ENCODE measurements around the gene KCNC3.
"Not testable (repeated sequence)": the region's sequence is repeated elsewhere in the genome, so short reads cannot be mapped to it uniquely, and the experiment has no call there.

Gene KCNC3

GRCh38 chr19:50359328-50359818 is 30.2 kb upstream of the KCNC3 start:
- H3K4me1 Mint-ChIP-seq (ENCODE audit: low read depth) = peaks cover 60% of the 10 kb centered on the region
- no peaks in the 10 kb centered on the region for H3K9me3 Mint-ChIP-seq (ENCODE audit: low read depth)
- no peaks in the 10 kb centered on the region for H3K27me3 Mint-ChIP-seq
- peak overlapping the region; percentile 94 for H3K27ac Mint-ChIP-seq
- H3K4me3 Mint-ChIP-seq = peak overlapping the region; percentile 90
- no peaks in the 10 kb centered on the region for H3K36me3 Mint-ChIP-seq

GRCh38 chr19:50358483-50359327 is 29.5 kb upstream of the KCNC3 start:
- Mint-ChIP-seq H3K27ac (peak overlapping the region; percentile 94), H3K9me3 (ENCODE audit: low read depth) (no peaks in the 10 kb centered on the region), H3K4me3 (peak overlapping the region; percentile 90), H3K27me3 (no peaks in the 10 kb centered on the region), H3K4me1 (ENCODE audit: low read depth) (peaks cover 56% of the 10 kb centered on the region), H3K36me3 (no peaks in the 10 kb centered on the region)

DNA sequence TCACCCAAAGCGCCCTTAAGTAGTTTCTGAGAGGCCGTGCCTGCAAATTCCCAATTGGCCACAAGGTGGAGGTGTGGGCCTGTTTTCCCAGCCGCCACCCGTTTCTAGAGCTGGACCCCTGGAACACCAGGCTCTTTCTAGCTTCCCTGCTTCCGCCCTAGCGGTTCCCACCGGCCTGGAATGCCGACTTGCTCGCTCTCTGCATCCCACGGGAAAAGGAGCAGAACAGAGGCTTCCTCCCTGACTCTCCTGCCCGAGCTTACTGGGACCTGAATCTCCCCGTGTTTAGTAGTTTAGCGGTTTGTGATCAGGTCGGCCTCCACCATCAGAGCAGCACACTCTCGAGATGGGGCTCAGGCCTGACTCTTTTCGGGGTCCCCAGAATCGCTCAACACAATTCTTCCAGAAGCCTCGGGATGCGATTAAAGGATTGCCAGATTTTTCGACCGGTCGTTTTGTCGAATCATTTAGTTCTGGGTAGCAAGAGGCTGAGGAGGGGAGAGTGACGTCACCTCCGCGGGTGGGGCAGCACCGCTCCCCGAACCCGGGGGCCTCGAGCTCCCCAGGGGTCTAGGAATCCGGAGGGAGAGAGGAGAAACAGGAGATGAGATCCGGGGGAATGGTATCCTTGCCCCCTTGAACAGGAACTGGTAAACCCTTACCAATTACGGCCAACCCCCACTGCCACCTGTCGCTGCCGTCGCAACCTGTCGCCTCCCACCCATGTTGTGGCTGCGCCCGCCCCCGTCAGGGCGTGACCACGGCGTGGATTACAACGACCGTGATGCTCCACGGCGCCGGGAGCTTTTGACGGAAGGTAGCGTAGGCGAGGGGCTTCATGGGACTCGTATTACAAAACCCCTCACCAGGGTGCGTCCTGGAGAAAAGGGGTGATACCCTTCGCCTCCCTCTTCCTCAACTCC is 28.3 kb upstream of the KCNC3 start:
- peak overlapping the region; percentile 90 for H3K4me3 Mint-ChIP-seq
- no peaks in the 10 kb centered on the region for H3K36me3 Mint-ChIP-seq
- H3K27ac Mint-ChIP-seq = peak overlapping the region; percentile 94
- H3K9me3 Mint-ChIP-seq (ENCODE audit: low read depth) = no peaks in the 10 kb centered on the region
- peaks cover 45% of the 10 kb centered on the region for H3K4me1 Mint-ChIP-seq (ENCODE audit: low read depth)
- no peaks in the 10 kb centered on the region for H3K27me3 Mint-ChIP-seq

DNA sequence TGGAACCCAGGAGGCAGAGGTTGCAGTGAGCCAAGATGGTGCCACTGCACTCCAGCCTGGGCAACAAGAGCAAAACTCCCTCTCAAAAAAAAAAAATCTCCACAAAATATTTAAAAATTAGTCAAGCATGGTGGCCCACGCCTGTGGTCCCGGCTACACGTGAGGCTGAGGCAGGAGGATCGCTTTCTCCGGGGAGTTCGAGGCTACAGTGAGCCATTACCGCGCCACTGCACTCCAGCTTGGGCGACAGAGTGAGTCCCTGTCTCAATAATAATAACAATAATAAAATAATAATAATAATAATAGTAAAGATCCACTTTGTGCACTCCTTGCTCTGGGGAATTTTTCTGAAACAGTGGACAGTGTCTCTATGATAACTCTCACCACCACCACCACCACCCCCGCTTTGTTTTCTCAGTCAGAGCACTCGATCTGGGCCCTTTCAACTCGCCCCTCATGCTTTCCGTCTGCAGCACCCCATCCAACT is 27.6 kb upstream of the KCNC3 start:
- H3K4me1 Mint-ChIP-seq (ENCODE audit: low read depth) = peaks cover 38% of the 10 kb centered on the region
- H3K27me3 Mint-ChIP-seq = no peaks in the 10 kb centered on the region
- H3K4me3 Mint-ChIP-seq = no peak overlapping the region
- no peaks in the 10 kb centered on the region for H3K36me3 Mint-ChIP-seq
- no peaks in the 10 kb centered on the region for H3K9me3 Mint-ChIP-seq (ENCODE audit: low read depth)
- H3K27ac Mint-ChIP-seq = peak overlapping the region; percentile 94

- H3K27ac Mint-ChIP-seq; H3K36me3 Mint-ChIP-seq; H3K27me3 Mint-ChIP-seq; H3K4me3 Mint-ChIP-seq; H3K4me1 Mint-ChIP-seq (ENCODE audit: low read depth); H3K9me3 Mint-ChIP-seq (ENCODE audit: low read depth): not testable (repeated sequence)
These were observed 24.3 kb upstream of the KCNC3 start for GRCh38 chr19:50353487-50353880.

DNA sequence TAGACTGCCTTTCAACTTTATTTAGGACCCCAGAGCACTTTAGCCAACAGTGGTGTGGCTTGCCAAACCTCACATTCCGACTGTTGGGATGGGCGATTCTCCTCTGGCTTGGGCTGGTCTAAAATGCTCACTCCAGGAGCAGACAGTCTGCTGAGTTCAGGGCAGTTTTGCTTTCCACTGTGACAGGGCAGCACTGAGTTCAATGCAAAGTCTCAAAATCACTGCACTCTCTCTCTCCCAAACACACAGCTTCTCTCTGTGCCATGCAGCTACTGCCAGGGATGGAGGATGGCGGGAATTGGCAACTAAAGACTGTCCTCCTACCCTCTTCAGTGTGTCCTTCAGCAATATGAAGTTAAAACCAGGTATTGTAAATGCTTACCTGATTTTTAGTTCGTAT is 23.1 kb upstream of the KCNC3 start:
- peaks cover 5% of the 10 kb centered on the region for H3K4me1 Mint-ChIP-seq (ENCODE audit: low read depth)
- H3K9me3 Mint-ChIP-seq (ENCODE audit: low read depth) = no peaks in the 10 kb centered on the region
- no peak overlapping the region for H3K4me3 Mint-ChIP-seq
- no peak overlapping the region for H3K27ac Mint-ChIP-seq
- H3K36me3 Mint-ChIP-seq = no peaks in the 10 kb centered on the region
- H3K27me3 Mint-ChIP-seq = no peaks in the 10 kb centered on the region

GRCh38 chr19:50349277-50350057 is 20.3 kb upstream of the KCNC3 start:
- H3K9me3 Mint-ChIP-seq (ENCODE audit: low read depth) = no peaks in the 10 kb centered on the region
- H3K36me3 Mint-ChIP-seq = no peaks in the 10 kb centered on the region
- no peak overlapping the region for H3K4me3 Mint-ChIP-seq
- no peak overlapping the region for H3K27ac Mint-ChIP-seq
- H3K4me1 Mint-ChIP-seq (ENCODE audit: low read depth) = peaks cover 6% of the 10 kb centered on the region
- H3K27me3 Mint-ChIP-seq = no peaks in the 10 kb centered on the region

DNA sequence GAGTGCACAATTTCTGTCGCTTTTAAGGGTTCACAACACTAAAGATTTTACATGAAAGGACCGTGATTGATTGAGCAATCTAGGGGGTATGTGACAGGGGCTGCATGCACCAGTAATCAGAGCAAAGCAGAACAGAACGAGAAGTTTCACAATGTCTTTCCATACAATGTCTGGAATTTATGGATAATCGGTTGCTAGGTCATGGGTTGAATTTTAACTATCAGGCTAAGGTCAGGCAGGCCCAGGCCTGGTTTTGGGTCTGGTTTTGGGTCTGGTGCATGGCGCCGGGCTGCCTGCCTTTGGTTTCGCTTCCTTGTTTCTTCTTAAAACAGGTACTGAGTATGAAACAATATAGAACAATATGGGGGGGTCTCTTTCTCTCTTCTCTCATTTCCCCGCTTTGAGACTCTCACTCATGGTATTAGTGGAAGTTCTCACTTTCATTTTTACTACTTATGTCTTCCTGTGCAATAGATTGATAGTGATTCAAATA is 18.0 kb upstream of the KCNC3 start:
- not testable (repeated sequence) for H3K27me3 Mint-ChIP-seq; H3K36me3 Mint-ChIP-seq; H3K4me1 Mint-ChIP-seq (ENCODE audit: low read depth); H3K9me3 Mint-ChIP-seq (ENCODE audit: low read depth)
- H3K27ac Mint-ChIP-seq = peak overlapping the region; percentile 28
- peak overlapping the region; percentile 14 for H3K4me3 Mint-ChIP-seq

GRCh38 chr19:50344661-50345318 is 15.6 kb upstream of the KCNC3 start:
- Mint-ChIP-seq H3K36me3 (no peaks in the 10 kb centered on the region), H3K27ac (no peak overlapping the region), H3K9me3 (ENCODE audit: low read depth) (no peaks in the 10 kb centered on the region), H3K4me3 (no peak overlapping the region), H3K27me3 (no peaks in the 10 kb centered on the region), H3K4me1 (ENCODE audit: low read depth) (peaks cover 6% of the 10 kb centered on the region)

DNA sequence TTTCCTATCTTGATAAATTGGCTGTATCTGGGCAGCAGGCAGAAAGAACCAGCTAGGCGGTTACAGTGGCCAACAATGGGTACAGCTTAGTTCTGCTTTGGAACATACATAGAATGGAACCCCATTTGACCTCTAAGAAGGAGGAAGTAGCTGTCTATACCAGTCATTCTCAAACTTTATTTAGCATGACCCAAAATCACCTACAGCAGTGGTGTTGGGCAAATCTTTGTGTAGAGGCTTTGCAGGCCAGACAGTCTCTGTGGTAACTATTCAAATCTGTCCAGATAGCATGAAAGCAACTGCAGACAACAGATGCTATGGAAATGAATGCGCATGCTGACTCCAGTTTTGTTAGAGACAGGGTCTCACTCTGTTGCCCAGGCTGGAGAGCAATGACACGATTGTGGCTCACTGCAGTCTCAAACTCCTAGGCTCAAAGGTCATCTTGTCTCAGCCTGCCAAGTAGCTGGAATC is 12.0 kb upstream of the KCNC3 start:
- no peaks in the 10 kb centered on the region for H3K27me3 Mint-ChIP-seq
- H3K27ac Mint-ChIP-seq = no peak overlapping the region
- H3K4me3 Mint-ChIP-seq = no peak overlapping the region
- H3K36me3 Mint-ChIP-seq = no peaks in the 10 kb centered on the region
- no peaks in the 10 kb centered on the region for H3K9me3 Mint-ChIP-seq (ENCODE audit: low read depth)
- no peaks in the 10 kb centered on the region for H3K4me1 Mint-ChIP-seq (ENCODE audit: low read depth)

DNA sequence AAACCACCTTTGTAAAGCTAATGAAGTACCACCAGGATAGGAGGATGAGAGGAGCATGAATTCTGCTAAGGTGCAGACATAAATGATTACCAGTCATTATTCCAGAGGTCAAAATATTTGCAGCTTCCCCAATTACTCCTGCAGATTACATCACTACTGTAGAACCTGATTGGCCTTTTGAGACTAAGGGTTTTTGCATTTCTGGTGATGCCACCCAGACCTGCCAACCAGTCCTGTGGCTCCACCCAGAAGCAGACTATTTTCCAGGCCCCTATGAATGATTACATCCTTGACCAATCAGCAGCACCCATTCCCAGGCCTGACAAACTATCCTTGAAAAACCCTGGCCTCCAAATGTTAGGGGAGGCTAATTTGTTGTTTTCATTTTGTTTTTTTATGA is 11.2 kb upstream of the KCNC3 start:
- Mint-ChIP-seq H3K27me3 (no peaks in the 10 kb centered on the region), H3K27ac (no peak overlapping the region), H3K4me3 (no peak overlapping the region), H3K4me1 (ENCODE audit: low read depth) (peaks cover 4% of the 10 kb centered on the region), H3K36me3 (no peaks in the 10 kb centered on the region), H3K9me3 (ENCODE audit: low read depth) (no peaks in the 10 kb centered on the region)

DNA sequence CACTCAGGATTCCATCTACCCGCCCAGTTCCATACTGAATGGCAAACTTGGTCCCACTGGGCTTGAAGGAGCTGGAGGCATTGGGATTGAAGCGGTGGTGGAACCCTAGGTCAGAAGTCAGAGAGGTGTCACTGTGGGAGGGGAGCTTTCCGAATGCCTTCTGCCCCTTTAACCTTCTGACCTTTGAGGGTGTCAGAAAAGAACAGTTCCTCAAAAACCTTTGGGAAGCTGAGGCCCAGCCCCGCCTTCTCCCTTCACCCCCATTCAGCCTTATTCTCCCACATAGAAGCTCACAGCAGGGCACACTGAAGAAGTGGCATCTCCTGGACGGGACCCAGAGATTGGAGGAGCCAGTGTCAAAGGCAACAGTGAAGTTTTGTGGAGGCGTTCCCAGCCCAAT is 7.9 kb upstream of the KCNC3 start:
- not testable (repeated sequence) for H3K4me3 Mint-ChIP-seq; H3K9me3 Mint-ChIP-seq (ENCODE audit: low read depth); H3K36me3 Mint-ChIP-seq

GRCh38 chr19:50334741-50335421 is 5.7 kb upstream of the KCNC3 start:
- Mint-ChIP-seq H3K9me3 (ENCODE audit: low read depth) (no peaks in the 10 kb centered on the region), H3K27ac (no peak overlapping the region), H3K4me3 (peak overlapping the region; percentile 10), H3K4me1 (ENCODE audit: low read depth) (peaks cover 35% of the 10 kb centered on the region), H3K36me3 (no peaks in the 10 kb centered on the region), H3K27me3 (peaks cover 3% of the 10 kb centered on the region)

More for the DNA sequence above, 7.9 kb upstream of the KCNC3 start:
- H3K27me3 Mint-ChIP-seq, H3K27ac Mint-ChIP-seq: not testable (repeated sequence)
- H3K4me1 Mint-ChIP-seq (ENCODE audit: low read depth) = peaks cover 21% of the 10 kb centered on the region

All from activated naive CD8-positive, alpha-beta T cell (primary cell).